ENCODE measurements around the gene FLG. TPM values are rescaled to one million over a fixed set of nuclear protein-coding genes. Genes with fewer than 3 reads are reported as not detected.

FLG gene
- not detected for total RNA-seq
- long read RNA-seq: 0 reads

GRCh38 chr1:152325111-152325510 lies at the start of gene FLG:
TSS of gene FLG (minus strand) at chr1:152325239. CDS start at chr1:152315456, 9,783 bp downstream.
- no peaks in the 10 kb centered on the region for H3K4me1 ChIP-seq
- no peak within 1 kb of the TSS for H3K4me3 ChIP-seq
- intact Hi-C loops (cut with DNase I): no loop called here
- no peaks in the 10 kb centered on the region for H3K27me3 ChIP-seq
- TF ChIP-seq, protein P1, sequence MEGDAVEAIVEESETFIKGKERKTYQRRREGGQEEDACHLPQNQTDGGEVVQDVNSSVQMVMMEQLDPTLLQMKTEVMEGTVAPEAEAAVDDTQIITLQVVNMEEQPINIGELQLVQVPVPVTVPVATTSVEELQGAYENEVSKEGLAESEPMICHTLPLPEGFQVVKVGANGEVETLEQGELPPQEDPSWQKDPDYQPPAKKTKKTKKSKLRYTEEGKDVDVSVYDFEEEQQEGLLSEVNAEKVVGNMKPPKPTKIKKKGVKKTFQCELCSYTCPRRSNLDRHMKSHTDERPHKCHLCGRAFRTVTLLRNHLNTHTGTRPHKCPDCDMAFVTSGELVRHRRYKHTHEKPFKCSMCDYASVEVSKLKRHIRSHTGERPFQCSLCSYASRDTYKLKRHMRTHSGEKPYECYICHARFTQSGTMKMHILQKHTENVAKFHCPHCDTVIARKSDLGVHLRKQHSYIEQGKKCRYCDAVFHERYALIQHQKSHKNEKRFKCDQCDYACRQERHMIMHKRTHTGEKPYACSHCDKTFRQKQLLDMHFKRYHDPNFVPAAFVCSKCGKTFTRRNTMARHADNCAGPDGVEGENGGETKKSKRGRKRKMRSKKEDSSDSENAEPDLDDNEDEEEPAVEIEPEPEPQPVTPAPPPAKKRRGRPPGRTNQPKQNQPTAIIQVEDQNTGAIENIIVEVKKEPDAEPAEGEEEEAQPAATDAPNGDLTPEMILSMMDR (IDR thresholded peaks at IDR 0.05): no peak
- no peak for TF ChIP-seq POLR2A (IDR thresholded peaks at IDR 0.05)
- WGBS (ENCODE audit: insufficient coverage, low coverage, low lambda C conversion rate, missing lambda C conversion rate): 60% methylated on average over 1 of the region's 1 CpG
- ATAC-seq (no peak), DNase-seq (no peak)
- H3K36me3 ChIP-seq: no peaks in the 10 kb centered on the region
- H3K27ac ChIP-seq: no peak within 1 kb of the TSS
- no peaks in the 10 kb centered on the region for H3K9me3 ChIP-seq

DNA sequence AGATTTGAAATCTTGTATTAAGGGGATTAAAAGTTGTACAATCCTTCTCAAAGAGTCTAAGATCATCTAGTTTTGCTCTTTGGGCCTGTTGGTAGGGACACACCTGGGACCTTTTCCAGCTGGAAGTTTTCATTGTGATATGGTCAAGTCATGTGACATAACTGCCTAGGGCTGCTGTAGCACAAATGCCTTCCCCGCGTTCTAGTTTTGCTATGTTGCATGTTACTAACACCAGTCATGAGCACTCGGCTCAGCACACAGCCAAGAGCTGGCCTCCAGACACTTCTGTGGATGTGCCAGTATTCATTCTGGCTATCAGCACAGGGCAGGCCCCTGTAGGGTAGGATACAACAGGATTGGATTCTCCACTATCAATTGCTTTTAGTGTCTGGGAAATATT lies 49.4 kb upstream of the FLG start:
- intact Hi-C loops (cut with DNase I): no loop called here
- ATAC-seq (no peak), DNase-seq (no peak)
- H3K27ac ChIP-seq: no peak overlapping the region
- no peaks in the 10 kb centered on the region for H3K36me3 ChIP-seq
- no peaks in the 10 kb centered on the region for H3K9me3 ChIP-seq
- 90% methylated on average over 2 of the region's 3 CpGs for WGBS (ENCODE audit: insufficient coverage, low coverage, low lambda C conversion rate, missing lambda C conversion rate)
- TF ChIP-seq, protein P1 (IDR thresholded peaks at IDR 0.05): no peak
- TF ChIP-seq POLR2A (IDR thresholded peaks at IDR 0.05): no peak
- no peaks in the 10 kb centered on the region for H3K27me3 ChIP-seq
- H3K4me1 ChIP-seq: no peaks in the 10 kb centered on the region
- H3K4me3 ChIP-seq: no peak overlapping the region

DNA sequence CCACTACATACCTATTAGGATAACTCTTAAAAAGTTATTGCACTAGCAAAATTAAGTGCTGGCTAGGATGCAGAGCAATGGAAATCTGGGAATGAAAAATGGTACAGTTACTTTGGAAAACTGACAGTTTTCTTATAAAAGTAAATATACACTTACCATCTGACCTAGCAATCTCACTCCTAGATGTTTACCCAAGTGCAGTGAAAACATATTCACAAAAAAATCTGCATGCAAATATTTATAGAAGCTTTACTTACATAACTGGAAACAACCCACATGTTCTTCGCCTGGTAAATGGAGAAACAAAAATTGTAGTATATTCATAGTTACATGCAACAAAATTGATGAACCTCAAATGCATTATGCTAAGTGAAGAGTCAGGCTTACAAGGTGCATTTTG lies 47.6 kb upstream of the FLG start:
- WGBS (ENCODE audit: insufficient coverage, low coverage, low lambda C conversion rate, missing lambda C conversion rate): 67% methylated on average over 1 of the region's 1 CpG
- Histone ChIP-seq H3K9me3 (no peaks in the 10 kb centered on the region), H3K36me3 (no peaks in the 10 kb centered on the region), H3K4me3 (no peak overlapping the region), H3K27ac (no peak overlapping the region), H3K27me3 (no peaks in the 10 kb centered on the region), H3K4me1 (no peaks in the 10 kb centered on the region)
- TF ChIP-seq, protein P1 (IDR thresholded peaks at IDR 0.05): no peak
- no peak for TF ChIP-seq POLR2A (IDR thresholded peaks at IDR 0.05)
- intact Hi-C loops (cut with DNase I): no loop called here
- ATAC-seq (no peak), DNase-seq (no peak)

GRCh38 chr1:152367436-152367835 lies 42.4 kb upstream of the FLG start:
- H3K4me1 ChIP-seq: no peaks in the 10 kb centered on the region
- H3K27me3 ChIP-seq: no peaks in the 10 kb centered on the region
- TF ChIP-seq, protein P1 (IDR thresholded peaks at IDR 0.05): no peak
- no peaks in the 10 kb centered on the region for H3K9me3 ChIP-seq
- no peaks in the 10 kb centered on the region for H3K36me3 ChIP-seq
- no peak overlapping the region for H3K27ac ChIP-seq
- 17% methylated on average over 1 of the region's 1 CpG for WGBS (ENCODE audit: insufficient coverage, low coverage, low lambda C conversion rate, missing lambda C conversion rate)
- ATAC-seq: no peak
- no peak overlapping the region for H3K4me3 ChIP-seq
- intact Hi-C loops (cut with DNase I): no loop called here
- DNase-seq: no peak

- Histone ChIP-seq H3K4me3 (no peak within 1 kb of the TSS), H3K4me1 (no peaks in the 10 kb centered on the region), H3K27me3 (no peaks in the 10 kb centered on the region), H3K27ac (no peak within 1 kb of the TSS), H3K9me3 (no peaks in the 10 kb centered on the region), H3K36me3 (no peaks in the 10 kb centered on the region)
- ATAC-seq (no peak), DNase-seq (no peak)
- 68% methylated on average over 2 of the region's 2 CpGs for WGBS (ENCODE audit: insufficient coverage, low coverage, low lambda C conversion rate, missing lambda C conversion rate)
- no peak for TF ChIP-seq POLR2A (IDR thresholded peaks at IDR 0.05)
- TF ChIP-seq, protein P1 (IDR thresholded peaks at IDR 0.05): no peak
- intact Hi-C loops (cut with DNase I): no loop called here
Observed at GRCh38 chr1:152359906-152360305, 34.9 kb upstream of the FLG start, which contains the start of gene FLG2. TSS of gene FLG2 (minus strand) at chr1:152360006. CDS start at chr1:152358884, 1,122 bp downstream.

All from right lobe of liver (tissue), 6 donors.